ENCODE results near the gene SYVN1.
A peak's percentile ranks its signal among the peaks of the same experiment; 100 is the strongest.

SYVN1 gene

DNA sequence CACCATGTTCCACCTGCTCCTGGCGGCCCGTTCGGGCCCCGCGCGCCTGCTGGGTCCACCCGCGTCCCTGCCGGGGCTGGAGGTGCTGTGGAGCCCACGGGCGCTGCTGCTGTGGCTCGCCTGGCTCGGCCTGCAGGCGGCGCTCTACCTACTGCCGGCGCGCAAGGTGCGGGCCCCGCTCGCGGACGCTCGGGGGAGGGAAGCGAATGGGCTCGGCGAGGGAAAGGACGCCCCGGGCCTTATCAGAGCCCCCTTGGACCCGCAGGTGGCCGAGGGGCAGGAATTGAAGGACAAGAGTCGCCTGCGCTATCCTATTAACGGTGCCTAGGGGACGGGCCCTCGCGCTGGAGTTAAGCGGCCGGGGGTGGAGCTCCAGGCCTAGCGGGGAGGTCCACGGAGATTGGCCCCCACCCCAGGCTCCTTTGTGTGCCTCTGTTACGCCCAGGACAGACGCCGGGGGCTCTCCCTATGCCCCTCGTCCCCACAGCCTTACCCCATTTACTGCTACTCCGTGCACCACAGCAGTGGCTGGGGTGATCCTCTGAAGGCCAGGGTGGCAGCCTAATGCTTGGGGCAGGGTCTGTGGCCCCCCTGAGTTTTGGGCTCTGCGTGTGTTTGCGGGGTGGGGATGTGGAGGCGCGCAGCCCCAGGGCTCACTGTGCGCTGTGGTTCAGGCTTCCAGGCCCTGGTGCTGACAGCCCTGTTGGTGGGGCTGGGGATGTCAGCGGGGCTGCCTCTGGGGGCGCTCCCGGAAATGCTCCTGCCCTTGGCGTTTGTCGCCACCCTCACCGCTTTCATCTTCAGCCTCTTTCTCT, 21.6 kb downstream of the SYVN1 start:
- peak; percentile 72 for DNase-seq (ENCODE audit: low spot score)

DNA sequence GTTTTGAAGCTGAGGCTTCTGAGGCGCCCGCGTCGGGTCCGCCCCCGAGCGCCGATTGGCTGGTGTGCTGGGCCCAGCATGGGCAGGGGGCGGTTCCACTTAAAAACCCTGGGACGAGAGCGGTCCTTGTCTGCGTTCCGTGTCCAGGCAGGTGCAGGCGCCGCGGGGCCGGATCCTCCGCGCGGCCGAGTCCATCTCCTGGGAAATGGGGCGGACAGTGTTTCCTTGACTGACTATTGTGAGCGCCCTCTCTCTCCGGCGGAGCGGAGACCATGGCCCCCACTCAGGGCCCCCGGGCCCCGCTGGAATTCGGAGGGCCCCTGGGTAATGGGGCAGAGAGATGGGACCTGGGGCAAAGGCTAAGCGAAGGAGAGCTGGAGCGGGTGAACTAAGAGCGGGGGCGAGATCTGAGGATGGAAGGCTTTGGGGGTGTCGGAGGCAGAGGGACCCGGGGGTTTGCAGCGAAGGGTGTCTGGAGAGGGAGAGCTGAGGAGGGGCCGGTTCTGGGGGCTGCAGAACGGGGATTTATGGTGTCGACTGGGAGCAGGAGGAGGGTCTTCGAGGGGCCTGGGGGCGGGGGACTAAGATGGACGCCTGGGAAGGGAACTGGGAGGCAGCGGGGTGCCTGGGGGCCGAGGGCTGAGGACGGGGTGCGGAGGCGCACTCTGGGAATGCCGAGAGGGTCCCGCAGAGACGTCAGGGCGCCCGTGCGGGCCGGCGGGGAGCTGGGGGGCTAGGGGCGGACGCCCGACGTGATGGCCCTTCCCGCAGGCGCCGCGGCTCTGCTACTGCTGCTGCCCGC, 22.4 kb downstream of the SYVN1 start, which contains the start of gene TM7SF2:
Gene TM7SF2 (plus strand): TSS at position 129 of the 802 bp plus-strand sequence. CDS start 144 bp downstream, at position 273.
- peak; percentile 96 for DNase-seq (ENCODE audit: low spot score)

GRCh38 chr11:65111159-65111743, 23.1 kb downstream of the SYVN1 start:
- DNase-seq (ENCODE audit: low spot score): no peak

- DNase-seq (ENCODE audit: low spot score): peak; percentile 90
These were observed 23.9 kb downstream of the SYVN1 start for GRCh38 chr11:65110354-65110861.

DNA sequence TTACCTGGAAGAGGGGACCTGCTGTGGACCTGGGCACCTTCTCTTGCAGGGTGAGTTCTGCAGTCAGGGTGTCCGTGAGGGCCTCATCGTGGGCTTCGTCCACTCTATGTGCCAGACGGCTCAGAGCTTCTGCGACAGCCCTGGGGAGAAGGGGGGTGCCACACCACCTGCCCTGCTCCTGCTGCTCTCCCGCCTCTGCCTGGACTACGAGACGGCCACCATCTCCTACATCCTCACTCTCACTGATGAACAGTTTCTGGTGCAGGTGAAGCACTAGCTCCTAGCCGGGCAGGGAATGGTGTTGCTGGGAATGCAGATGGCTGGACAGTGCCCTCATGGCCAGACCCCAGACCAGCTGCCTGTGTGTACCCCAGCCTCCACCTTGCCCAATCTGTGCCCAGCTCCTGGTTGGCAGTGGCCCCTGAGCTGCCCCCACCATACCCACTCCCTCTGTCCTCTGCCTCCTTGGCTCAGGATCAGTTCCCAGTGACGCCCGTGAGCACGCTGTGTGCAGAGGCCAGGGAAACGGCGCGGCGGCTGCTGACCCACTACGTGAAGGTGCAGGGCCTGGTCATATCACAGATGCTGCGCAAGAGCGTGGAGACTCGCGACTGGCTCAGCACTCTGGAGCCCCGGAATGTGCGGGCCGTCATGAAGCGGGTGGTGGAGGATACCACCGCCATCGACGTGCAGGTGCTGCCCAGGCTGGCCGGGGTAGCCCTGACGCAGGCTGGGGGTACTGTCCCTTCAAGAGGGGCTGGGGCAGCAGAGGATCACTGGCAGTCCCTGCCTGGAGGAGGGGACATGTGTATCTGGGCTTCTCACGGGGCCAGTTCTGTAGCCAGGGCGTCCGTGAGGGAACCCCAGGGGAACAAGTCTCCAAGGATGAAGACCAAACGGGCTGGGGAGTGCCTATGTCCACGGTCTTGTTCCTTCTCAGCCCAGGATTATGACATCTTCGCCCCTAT, 24.8 kb downstream of the SYVN1 start:
- DNase-seq (ENCODE audit: low spot score): no peak

DNA sequence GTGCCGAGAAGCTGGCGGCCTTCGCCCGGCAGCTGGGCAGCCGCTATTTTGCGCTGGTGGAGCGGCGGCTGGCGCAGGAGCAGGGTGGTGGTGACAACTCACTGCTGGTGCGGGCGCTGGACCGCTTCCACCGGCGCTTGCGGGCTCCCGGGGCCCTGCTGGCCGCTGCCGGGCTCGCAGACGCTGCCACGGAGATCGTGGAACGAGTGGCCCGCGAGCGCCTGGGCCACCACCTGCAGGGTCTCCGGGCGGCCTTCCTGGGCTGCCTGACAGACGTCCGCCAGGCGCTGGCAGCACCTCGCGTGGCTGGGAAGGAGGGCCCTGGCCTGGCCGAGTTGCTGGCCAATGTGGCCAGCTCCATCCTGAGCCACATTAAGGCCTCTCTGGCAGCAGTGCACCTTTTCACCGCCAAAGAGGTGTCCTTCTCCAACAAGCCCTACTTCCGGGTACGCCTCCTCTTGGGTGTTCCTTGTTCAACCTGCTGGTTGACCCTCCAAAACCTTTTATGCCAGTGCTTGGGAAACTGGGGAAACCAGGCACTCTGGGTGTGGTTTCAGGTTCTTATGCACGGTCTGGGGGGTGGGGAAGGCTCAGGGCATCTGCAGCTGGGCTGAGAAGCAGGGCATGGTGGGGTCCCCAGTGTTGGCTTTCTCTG, 25.7 kb downstream of the SYVN1 start:
- DNase-seq (ENCODE audit: low spot score): no peak

DNA sequence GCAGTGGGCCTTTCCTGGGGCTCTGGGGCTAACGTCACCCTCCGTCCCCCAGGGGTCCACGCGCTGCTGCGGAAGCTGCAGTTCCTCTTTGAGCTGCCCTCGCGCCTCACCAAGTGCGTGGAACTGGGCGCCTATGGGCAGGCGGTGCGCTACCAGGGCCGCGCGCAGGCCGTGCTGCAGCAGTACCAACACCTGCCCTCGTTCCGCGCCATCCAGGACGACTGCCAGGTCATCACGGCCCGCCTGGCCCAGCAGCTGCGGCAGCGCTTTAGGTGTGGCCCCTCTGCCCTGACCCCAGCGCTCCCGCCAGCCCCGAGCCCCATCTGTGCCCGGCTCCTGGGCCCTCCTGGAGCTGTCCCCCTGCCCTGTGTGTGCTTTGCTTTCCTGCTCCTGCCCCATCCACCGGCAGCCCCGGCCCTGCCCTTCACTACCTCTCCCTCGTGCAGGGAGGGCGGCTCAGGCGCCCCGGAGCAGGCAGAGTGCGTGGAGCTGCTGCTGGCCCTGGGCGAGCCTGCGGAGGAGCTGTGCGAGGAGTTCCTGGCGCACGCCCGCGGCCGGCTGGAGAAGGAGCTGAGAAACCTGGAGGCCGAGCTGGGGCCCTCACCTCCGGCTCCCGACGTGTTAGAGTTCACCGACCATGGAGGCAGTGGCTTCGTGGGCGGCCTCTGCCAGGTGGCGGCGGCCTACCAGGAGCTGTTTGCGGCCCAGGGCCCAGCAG, 26.4 kb downstream of the SYVN1 start:
- no peak for DNase-seq (ENCODE audit: low spot score)

GRCh38 chr11:65107078-65107477, 27.2 kb downstream of the SYVN1 start:
- DNase-seq (ENCODE audit: low spot score): no peak

GRCh38 chr11:65104628-65105027, 29.7 kb downstream of the SYVN1 start:
- no peak for DNase-seq (ENCODE audit: low spot score)

- no peak for DNase-seq (ENCODE audit: low spot score)
These were observed 30.8 kb downstream of the SYVN1 start for GRCh38 chr11:65103476-65103875.

GRCh38 chr11:65102142-65103095, 31.9 kb downstream of the SYVN1 start:
- DNase-seq (ENCODE audit: low spot score): no peak

DNA sequence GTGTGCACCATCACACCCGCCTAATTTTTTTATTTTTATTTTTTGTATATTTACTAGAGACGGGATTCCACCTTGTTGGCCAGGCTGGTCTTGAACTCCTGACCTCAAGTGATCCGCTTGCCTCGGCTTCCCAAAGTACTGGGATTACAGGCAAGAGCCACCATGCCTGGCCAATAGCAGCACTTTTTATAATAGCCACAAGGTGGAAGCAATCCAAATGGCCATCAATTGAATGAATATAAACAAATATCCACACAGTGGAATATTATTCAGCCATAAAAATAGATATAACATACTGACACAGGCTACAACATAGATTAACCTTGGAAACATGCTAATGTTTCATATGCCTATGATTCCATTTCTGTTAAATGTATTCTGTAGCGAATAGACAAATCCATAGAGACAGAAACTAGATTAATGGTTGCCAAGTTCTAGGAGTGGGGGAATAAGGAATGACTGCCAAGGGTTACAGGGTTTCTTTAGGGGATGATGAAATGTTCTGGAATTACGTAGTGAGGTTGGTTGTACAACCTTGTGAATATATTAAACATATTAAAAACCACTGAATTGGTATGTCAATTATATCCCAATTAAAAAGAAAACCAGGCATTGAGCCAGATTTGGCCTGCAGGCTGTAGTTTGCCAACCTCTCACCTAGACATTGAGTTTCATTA, 33.5 kb downstream of the SYVN1 start:
- DNase-seq (ENCODE audit: low spot score): no peak

DNA sequence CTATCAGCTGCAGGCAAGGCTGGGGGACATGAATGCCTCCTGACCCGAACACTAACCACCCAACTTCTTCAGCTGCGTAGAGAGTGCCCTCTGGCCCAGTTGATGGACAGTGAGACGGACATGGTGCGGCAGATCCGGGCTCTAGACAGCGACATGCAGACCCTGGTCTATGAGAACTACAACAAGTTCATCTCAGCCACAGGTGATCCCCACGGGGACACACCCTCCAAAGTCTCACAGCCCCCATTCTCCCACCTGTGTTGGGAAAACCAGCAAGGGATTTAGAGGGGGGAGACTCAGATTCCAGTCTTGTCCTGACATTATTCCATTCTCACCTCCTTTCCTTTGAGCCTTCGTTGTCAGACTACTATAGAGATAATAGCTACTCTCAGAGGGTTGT, 37.4 kb downstream of the SYVN1 start:
- DNase-seq (ENCODE audit: low spot score): no peak

GRCh38 chr11:65095974-65096806, 38.1 kb downstream of the SYVN1 start, which contains the start of gene VPS51:
TSS of gene VPS51 (plus strand) at chr11:65096214. CDS start at chr11:65096251, 37 bp downstream.
- DNase-seq (ENCODE audit: low spot score): peak; percentile 95

GRCh38 chr11:65095427-65095826, 38.9 kb downstream of the SYVN1 start:
- DNase-seq (ENCODE audit: low spot score): no peak

- DNase-seq (ENCODE audit: low spot score): no peak
These were observed 43.7 kb downstream of the SYVN1 start for GRCh38 chr11:65090628-65091027.

DNA sequence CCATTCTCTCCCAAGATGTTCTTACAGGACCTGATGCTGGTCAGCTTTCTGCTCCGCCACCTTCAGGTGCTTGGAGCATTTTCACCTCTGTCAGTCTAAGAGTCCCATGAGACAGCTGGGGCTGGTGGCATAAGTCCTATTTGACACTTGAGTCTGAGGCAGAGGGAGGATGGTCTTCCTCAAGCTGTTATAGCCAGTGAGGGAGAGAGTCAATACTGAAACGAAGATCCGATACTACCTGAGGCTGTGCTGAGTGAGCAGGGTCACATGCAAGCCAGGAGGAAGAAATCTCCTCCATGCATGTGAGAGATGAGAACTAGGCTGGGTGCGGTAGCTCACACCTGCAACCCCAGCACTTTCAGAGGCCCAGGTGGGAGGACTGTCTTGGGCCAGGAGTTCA, 44.7 kb downstream of the SYVN1 start:
- DNase-seq (ENCODE audit: low spot score): no peak
